Fibroblast of skin of right biceps (primary cell): Measurements from ENCODE around the gene TRPM1.
A peak's percentile ranks its signal among the peaks of the same experiment; 100 is the strongest.

Source experiments
- DNase-seq: peaks from one replicate; pipeline ENCODE4 v3.0.0-alpha.2; 2013

TRPM1 gene

DNA sequence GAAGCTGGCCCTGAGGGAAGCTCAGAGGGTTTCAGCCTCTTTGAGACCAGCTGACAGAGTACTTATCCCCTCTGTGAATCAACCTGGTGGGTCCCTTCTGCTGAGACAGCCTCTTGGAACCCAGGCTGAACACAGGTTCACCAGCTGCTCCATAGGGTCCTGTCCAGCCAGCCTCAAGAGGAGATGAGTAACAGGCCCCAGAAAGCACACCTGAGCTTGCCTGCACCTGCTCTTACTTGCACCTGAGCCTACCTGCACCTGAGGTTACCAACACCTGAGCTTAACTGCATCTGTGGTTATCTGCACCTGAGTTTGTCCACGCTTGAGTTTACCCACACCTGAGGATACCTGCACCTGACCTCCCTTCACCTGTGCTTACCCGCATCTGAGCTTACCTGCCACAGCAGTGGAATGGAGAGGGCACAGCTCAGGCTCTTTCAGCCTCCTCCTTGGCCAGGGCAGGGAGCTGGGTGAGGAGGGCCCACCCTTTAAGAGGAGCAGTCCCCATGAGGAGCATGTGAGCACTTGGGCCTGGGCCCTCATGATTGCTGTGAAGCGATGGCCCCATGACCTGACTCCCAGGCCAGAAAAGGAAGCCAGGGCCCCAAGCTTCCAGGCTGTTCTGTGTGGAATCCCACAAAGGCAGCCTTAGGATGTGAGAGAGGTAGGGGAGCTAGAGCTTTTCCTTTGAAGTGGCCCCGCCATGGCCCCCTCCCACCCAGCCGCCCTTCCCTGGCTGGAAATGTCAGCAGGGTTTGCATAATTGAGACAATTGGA, at the start of gene TRPM1:
TSS of gene TRPM1 (minus strand) at position 464 of the 777 bp plus-strand sequence. CDS start 20,370 bp downstream, outside the sequence.
- no peak for DNase-seq

DNA sequence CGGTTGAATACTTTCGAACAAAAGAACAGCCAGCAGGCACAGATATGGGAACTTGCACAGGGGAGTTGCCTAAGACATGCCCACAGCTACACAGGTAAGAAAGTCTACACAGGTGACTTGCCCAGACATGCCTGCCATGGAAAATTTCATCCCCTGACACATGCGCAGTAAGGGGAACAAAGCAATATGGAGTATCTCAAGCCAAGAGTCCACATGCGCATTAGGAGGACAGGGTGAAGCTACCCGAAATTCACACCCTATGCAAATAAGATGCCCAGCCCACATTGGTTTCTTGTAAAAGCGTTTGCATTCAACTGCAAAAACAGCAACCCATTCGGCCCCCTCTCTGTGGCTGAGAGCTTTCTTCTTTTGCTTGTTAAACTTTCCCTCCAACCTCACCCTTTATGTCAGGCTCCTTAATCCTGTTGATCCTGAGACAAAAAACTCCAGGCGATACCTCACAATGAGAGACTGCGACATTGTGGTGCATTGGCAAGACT, 49.3 kb upstream of the TRPM1 start:
- no peak for DNase-seq

DNA sequence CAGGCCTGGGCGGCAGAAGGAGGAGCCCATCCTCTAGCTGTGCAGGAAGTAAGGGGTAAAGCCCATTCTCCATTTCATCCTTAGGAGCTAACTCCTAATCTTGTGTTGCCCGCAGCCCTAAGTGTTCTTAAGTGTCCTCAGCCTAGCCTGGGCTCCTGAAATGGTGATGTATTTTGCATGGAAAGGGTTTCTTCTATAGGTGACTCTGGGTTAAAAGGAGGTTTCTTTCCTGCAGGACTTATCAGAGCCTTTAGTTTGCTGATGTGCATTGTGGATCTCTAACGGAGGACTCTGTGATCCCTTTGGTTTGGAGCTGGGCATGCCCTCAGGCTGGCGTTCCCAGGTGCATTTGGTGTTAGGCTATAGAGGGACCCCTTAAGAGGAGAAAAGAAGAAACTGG, 48.5 kb upstream of the TRPM1 start:
- DNase-seq: no peak

DNA sequence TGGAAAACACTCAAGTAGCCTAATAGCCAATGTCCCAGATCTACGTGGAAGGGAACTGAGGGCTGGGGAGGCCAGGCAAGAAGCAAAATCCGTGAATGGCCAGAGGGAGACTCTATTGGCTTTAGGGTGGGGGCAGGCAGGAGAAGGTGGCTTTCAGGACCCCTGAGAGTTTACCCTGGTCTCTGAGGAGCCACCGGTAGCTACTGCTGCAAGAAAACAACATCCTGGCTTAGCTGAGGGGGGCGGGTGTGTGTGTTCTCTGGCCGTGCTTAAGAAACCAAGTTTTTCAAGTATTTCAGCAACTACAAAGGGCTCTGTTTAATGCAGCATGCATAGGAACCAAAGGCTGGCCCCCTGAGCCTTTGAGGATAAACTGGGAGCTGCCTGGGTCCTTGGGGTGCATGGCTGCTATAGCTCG, 47.6 kb upstream of the TRPM1 start:
- DNase-seq: no peak

DNA sequence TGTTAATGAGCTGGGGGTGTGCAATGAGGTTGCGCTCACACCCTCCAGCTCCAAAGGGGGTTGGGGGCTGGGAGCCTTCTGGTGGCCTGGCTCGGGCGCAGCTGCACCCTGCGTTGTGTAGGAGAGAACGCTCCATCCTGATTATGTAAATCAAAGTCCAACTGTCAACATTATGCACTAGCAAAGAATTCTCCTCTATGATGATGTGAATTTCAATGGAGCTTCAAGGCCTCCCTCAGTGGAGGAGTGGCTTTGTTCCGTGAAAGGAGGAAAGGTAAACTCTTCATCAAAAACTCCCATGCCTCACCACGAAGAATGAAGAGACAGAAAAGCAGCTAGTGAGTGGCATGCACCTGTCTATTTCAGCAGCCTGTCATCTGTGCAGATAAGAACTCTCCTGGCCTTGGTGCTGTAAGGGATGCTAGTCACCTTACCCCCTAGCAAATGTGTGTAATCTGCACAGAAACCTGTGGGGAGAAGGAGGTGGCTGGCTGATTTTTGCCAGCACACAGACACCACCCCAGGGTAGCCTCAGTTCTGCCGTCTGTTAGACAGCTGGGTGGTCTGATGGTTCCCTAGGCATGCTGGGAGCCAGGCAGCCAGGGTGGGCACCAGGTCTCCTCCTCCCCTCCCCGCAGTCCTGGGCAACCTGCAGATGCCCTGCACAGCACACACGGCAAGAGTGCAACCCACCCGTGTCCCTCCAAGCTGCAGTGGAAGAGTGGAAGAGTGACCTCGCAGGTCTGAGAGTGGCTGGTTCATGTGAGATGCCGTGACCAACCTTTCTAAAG, 47.0 kb upstream of the TRPM1 start:
- no peak for DNase-seq

DNA sequence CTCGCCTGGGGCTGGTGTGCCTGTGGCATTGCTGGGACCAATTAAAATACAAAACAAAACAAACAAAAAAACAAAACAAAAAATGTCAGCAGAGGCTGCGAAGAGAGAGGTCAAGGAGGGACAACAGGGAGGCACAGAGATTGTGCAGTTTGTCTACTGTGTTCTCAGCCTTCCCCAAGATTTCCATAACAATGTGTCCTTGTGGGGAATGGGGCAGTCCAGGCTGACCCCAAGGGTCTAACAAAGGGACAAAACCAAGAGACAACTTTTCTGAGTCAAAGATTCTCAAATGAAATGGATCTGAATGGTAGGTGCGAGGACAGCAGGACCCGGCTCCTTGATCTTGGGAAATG, 46.4 kb upstream of the TRPM1 start:
- no peak for DNase-seq

DNA sequence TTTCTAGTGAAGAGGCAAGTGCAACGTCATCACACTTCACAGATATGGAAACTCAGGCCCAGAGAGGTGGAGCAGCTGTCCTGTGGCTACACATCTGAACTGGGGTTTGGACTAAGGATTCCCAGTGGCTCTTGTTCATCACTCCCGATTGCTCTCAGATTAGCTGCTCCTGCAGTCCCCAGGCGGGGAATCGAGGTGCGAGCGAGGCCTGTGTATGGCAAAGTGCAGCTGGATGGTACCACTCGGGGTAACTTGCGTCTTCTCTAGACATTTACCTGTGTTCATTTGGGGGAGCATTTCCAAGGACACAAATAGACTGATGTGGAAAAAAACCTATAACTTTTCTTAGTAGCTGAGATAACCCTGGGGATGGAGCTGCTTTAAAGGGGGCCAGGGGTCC, 45.9 kb upstream of the TRPM1 start:
- no peak for DNase-seq

DNA sequence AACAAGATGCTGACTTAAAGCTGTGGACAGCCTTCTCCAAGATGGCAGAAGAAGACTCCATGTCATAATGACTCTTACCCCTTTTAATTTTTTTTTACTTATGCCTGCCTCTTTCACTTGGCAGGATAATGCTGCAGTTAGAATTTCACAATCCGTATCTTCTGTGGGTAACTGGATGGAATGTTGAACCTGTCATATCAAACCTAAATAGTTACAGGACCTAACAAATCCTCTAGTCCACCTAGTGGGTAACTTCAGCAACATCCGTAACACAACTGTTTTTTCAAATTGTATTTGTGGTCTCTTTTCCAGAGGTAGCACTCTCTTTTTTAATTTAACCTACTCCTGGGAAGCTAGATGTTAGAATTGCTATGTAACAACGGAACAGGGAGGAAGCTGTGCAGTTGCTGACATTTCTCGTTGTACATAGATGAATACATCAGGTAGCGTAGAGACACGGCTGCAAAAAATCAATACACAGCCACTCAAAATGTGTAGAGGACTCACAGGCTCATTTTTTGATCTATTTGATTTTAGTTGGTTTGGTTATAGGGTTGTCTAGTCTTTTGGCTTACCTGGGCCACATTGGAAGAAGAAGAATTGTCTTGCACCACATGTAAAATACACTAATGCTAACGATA, 43.9 kb upstream of the TRPM1 start:
- DNase-seq: peak; percentile 3

DNA sequence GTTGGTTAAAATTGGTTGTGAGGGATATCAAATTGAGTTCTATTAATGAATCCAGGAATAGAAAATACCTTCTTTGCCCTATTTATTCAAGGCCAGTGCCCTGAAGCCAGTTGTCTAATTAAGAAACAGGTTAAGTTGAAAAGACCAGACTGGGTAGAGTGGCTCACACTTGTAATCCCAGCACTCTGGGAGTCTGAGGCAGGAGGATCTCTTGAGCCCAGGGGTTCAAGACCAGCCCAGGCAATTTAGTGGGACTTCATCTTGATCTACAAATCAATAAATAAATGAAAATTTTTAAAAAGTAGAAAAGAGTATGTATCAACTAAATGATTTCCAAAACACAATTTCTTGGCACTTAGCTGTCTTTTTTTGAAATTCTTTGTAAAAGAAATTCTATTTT, 40.3 kb upstream of the TRPM1 start:
- DNase-seq: no peak

DNA sequence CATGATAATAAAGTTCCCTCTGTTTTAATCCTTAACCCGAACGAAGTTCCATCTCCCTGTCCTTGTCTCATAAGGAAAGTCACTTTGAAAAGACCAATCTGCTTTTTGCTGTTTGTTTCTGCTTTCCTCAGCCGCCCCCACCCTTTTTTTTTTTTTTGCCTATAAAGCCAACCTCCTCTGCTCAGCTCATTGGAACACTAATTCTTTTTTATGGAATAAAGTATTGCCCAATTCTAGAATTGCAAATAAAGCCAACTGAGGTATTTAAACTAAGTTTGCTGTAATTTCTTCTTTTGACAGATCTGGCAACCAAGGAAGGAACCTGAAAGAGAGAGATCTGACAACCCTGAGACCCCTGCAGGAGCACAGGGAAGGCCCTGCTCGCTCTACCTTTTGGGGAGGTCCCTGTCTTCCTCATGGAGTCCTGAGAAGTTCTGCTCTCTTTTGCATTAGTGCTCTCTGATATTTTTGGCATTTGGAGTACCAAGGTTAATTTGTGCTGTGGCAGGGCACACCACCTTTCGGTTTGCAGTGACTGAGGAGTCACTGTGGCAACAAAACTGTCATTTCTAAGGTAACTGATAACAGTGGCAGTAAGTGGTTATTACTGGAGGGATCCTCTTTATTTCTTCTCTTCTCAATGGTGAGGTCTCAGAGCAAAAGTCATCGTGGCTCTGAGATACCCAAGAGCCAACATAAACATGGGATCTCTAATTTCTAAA, 35.2 kb upstream of the TRPM1 start:
- no peak for DNase-seq

DNA sequence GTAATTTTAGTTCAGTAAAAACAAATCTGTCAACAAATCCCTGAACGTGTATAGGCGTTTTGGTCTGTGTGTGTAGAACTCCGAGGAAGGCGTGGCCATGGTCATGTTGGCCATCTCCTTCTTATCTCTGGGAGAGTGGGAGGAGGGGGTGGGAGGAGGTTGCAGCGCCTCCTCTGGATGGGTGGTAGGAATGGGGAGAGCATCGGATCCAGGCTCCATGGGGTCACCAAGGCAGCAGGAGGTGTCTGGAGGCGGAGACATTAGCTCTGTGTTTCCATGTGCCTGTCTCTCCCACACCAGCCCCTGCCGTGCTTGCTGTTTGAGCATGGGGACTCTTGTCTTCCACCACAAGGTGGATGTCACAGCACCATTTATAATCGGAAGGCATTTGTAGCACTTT, 34.5 kb upstream of the TRPM1 start:
- no peak for DNase-seq

DNA sequence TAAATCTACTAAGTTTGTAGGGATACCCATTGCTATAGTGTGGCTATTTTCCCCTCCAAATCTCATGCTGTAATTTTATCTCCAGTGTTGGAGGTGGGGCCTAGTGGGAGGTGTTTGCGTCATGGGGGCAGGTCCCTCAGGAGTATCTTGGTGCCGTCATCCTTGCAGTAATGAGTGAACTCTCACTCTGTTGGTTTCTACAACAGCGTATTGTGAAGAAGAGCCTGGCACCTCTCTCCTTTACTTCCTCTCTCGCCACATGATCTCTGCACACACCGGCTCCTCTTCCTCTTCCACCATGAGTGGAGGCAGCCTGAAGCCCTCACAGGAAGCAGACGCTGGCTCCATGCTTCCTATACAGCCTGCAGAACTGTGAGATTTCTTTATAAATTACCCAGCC, 34.0 kb upstream of the TRPM1 start:
- DNase-seq: no peak

DNA sequence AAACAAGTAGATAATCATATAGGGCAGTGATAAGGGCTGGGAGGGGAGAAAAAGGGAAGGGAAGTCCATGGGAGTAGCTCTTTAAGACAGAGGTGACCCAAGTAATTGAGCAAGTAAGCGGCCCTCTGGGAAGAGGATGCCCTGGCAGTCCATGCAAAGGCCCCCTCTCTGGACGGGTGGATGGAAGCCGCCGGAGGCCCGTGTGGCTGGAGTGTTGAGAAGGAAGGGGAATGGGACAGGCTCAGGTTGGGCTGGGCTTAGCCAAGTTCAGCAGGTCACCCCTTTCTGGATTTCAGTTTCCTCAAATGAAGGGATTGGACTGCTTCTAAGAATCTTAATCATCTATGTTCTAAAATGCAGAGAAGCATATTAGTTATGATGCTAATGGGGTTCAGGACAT, 32.4 kb upstream of the TRPM1 start:
- no peak for DNase-seq

DNA sequence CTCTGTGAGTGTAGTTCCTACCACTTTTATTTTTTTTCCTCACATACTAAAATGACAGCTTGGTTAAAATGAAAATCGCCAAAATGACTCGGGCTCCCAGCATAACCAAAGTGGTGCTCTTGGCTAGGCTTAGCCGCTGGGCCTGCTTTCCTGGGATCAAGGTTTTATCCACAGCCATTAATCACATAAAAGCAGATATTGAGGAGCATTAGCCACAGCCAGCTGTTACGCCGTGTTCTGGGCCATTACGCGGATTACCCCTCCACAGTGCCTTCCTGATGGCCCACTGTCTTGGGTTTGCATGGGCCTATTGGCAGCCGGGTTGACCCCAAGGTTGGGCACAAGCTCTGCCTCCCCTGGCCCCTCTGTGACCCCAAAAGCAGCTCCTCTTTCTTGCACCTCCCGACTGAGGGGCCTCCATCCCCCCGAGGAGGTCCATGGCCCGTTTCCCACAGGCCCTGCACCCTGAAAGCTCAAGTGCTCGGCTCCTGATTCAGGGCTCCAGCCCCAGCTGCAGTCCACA, 30.4 kb upstream of the TRPM1 start:
- no peak for DNase-seq

DNA sequence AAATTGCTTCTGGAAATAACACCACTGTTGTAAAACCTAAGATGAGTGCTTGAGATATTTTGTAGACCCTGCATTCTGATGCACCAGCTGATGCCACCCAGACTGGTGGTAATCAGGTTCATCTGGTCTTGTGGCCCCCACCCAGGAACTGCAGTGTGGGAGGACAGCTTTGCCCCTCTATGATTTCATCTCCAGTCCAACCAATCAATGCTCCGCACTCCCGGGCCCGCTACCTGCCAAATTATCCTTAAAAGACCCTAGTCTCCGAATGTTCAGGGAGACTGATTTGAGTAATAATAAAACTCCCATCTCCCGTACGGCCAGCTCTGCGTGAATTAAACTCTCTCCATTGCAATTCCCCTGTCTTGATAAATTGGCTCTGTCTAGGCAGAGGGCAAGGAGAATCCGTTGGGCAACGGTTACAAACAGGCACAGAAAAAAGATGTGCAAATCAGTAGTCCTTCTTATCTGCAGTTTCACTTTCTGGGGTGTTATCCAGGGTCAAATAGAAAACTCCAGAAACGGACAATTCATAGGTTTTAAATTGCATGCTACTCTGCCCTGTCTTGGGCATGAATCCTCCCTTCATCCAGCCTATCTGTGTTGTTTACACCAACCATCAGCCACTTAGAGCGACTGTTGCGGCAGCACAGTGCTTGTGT, 29.2 kb upstream of the TRPM1 start:
- no peak for DNase-seq

DNA sequence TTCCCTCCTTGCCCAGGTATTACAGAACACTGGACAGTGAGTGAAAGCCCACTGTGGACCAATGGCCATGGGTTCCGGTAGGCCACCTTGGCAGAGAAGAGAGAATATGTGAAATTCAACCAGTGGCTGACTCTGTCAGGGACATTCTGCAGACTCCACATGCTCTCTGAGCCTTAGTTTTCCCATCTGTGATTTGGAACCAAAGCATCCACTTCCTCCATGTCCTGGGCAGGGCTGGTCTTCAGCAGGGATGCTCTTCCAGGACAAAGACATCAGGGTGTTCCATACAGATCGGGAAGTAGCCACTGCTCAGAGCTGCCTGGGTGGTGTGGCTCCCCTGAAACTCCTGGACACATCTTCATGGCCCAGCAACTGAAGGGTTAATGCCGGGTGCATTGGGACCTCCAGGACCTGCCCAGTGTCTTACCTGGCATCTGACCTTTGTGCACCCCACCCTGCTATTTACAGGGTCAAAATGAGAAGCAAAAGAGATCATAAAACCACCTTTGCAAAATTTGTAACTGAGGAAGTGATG, 28.3 kb upstream of the TRPM1 start:
- no peak for DNase-seq

DNA sequence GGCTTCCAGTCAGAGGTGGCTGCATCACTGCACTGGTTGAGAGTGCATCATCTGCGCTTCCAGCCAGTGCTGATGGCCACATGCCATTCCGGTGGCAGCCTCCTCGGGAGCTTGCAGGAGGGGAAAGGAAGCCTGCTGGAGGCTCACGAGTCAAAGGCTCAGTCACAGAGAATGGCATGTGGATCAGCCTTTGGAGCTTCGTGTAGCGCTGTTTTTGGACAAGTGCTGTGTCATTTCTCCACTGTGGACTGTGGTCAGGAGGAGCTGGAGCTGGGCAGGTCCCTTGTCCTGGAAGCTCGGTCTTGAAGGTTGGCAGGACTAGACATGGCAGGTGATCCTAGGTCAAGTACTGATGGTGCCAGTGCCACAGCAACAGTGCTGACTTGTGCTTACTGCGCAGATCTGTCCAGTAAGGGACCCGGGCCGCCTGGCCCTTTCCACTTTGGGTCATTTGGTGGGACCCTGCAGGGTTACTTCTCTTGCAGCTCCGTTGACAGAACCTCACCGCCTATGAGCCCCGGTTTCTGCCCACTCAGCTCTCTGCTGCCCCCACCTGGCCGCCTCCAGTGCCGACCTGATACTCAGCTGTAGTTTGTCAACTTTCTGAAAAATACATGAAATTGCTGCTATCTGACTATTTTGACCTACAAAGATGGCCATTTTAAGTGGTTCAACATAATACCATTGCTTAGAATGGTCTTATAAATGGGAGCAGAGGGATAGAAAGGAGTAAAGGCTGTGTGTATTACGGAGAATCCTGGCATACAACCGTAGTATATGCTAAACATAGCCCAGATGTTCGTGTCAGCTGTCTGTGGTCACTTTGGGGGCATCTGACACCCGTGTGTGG, 27.6 kb upstream of the TRPM1 start:
- DNase-seq: peak; percentile 52

DNA sequence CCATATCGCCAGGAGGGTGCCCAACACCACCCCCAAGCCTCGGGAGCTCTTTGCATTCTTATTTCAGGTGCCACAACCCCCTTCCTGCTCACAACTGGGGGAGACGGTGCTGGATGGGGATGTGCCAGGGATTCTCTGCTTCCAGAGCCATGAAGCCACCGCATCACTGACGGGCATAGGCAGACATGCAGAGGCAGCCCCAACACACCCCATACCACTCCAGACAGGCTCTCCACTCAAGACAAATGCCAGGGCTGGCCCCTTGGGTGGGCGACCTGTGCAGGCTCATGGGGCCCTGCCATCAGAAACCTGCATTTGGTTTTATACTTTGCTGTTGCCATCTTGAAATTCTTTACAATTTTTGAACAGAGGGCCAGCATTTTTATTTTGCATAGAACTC, 27.0 kb upstream of the TRPM1 start:
- DNase-seq: no peak

DNA sequence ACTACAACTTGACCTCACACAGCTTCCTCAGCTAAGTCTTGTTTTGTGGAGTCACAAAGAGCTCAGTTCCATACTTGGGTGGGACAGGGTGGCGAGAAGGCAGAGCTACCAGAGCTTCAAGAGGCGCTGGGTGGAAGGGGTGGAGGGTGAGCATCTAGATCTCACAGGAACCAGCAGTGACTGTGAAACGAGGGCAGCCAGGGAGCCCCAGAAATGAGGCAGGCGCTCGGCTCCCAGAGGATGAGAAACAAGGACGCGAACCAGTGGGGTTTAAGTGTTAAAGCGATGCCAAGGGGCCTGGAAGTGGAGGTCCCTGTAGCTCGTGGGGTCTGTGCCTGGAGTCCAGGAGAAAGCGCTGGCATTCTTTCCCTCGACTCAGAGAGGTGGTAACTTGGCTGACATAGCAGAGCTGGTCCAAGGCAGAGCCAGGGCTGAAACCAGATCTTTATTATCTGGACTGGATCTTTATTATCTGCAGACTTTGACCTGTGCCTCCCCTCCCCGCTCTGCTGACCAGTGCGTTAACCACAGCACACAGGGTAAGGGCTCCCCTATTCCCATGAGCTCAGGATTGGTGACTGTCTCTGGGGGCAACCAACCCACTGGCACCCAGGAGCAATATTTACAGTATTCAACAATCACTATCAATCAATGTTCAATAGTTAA, 26.2 kb upstream of the TRPM1 start:
- DNase-seq: no peak

DNA sequence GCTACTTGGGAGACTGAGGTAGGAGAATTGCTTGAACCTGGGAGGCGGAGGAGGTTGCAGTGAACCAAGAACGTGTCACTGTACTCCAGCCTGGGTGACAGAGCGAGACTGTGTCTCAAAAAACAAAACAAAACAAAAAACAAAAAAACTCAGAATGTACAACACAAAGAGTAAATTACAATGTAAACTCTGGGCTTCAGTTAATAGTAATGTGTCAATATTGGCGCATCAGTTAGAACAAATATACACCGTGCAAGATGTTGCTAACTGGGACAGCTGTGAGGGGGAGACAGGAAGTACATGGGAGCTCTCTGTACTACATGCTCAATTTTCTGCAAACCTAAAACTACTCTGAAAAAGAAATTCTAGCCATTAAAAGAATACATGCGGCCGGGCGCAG, 23.5 kb upstream of the TRPM1 start:
- no peak for DNase-seq
